SHP77 treated with DMSO at 0.1 percent for 48 hours (cell line): Measurements from ENCODE around the gene TMPRSS7.

ENCODE experiments used
- DNase-seq: peaks from one replicate; lab custom pipeline; 2025; lab: John Stamatoyannopoulos, UW

Gene TMPRSS7

GRCh38 chr3:112101916-112102315, 67.4 kb downstream of the TMPRSS7 start:
- DNase-seq: no peak

- DNase-seq: no peak
Observed at GRCh38 chr3:112104774-112105173, 70.2 kb downstream of the TMPRSS7 start.

- peak; percentile 12 for DNase-seq
Observed at GRCh38 chr3:112109322-112109721, 74.8 kb downstream of the TMPRSS7 start.

- peak; percentile 30 for DNase-seq
Observed at GRCh38 chr3:112111785-112112402, 77.4 kb downstream of the TMPRSS7 start.

GRCh38 chr3:112114576-112115160, 80.1 kb downstream of the TMPRSS7 start:
- no peak for DNase-seq

- DNase-seq: no peak
Observed at GRCh38 chr3:112115161-112115739, 80.7 kb downstream of the TMPRSS7 start.

GRCh38 chr3:112115806-112116383, 81.4 kb downstream of the TMPRSS7 start:
- DNase-seq: no peak

GRCh38 chr3:112116748-112117186, 82.2 kb downstream of the TMPRSS7 start:
- DNase-seq: no peak

GRCh38 chr3:112117415-112117814, 82.9 kb downstream of the TMPRSS7 start:
- DNase-seq: no peak

GRCh38 chr3:112117841-112118571, 83.5 kb downstream of the TMPRSS7 start:
- no peak for DNase-seq

GRCh38 chr3:112119962-112120836, 85.7 kb downstream of the TMPRSS7 start:
- no peak for DNase-seq

GRCh38 chr3:112121577-112122547, 87.3 kb downstream of the TMPRSS7 start:
- no peak for DNase-seq

- DNase-seq: no peak
Observed at GRCh38 chr3:112122870-112123269, 88.3 kb downstream of the TMPRSS7 start.

GRCh38 chr3:112123548-112123947, 89.0 kb downstream of the TMPRSS7 start:
- DNase-seq: no peak

- DNase-seq: no peak
Observed at GRCh38 chr3:112124907-112125607, 90.5 kb downstream of the TMPRSS7 start.

- no peak for DNase-seq
Observed at GRCh38 chr3:112126511-112126911, 92.0 kb downstream of the TMPRSS7 start.

GRCh38 chr3:112127522-112128494, 93.3 kb downstream of the TMPRSS7 start:
- no peak for DNase-seq
